ENCODE measurements around the gene ERAP2. TPM values are rescaled to one million over a fixed set of nuclear protein-coding genes. Genes with fewer than 3 reads are reported as not detected.
"Not testable (repeated sequence)": the region's sequence is repeated elsewhere in the genome, so short reads cannot be mapped to it uniquely, and the experiment has no call there.

Gene ERAP2
- total RNA-seq, 4 donors from 2014 or later: 8.0 to 12.0 (median 10.0) TPM

GRCh38 chr5:96837303-96837702, 39.0 kb upstream of the ERAP2 start:
- no peaks in the 10 kb centered on the region for H3K36me3 ChIP-seq
- ATAC-seq: no peak
- no peaks in the 10 kb centered on the region for H3K27me3 ChIP-seq
- no peaks in the 10 kb centered on the region for H3K9me3 ChIP-seq
- WGBS, 2 donors (ENCODE audit: low coverage in 1 of 2): 76 to 84% methylated on average over 7 to 9 of the region's 14 CpGs
- TF ChIP-seq POLR2AphosphoS5 (IDR thresholded peaks at IDR 0.05) (no peak), POLR2A (IDR thresholded peaks at IDR 0.05) (no peak), EP300 (IDR thresholded peaks at IDR 0.05) (no peak)
- TF ChIP-seq, protein P1, sequence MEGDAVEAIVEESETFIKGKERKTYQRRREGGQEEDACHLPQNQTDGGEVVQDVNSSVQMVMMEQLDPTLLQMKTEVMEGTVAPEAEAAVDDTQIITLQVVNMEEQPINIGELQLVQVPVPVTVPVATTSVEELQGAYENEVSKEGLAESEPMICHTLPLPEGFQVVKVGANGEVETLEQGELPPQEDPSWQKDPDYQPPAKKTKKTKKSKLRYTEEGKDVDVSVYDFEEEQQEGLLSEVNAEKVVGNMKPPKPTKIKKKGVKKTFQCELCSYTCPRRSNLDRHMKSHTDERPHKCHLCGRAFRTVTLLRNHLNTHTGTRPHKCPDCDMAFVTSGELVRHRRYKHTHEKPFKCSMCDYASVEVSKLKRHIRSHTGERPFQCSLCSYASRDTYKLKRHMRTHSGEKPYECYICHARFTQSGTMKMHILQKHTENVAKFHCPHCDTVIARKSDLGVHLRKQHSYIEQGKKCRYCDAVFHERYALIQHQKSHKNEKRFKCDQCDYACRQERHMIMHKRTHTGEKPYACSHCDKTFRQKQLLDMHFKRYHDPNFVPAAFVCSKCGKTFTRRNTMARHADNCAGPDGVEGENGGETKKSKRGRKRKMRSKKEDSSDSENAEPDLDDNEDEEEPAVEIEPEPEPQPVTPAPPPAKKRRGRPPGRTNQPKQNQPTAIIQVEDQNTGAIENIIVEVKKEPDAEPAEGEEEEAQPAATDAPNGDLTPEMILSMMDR (IDR thresholded peaks at IDR 0.05): no peak
- no peak overlapping the region for H3K27ac ChIP-seq
- H3K4me1 ChIP-seq: no peaks in the 10 kb centered on the region
- H3K4me3 ChIP-seq: no peak overlapping the region

- no peaks in the 10 kb centered on the region for H3K27me3 ChIP-seq
- TF ChIP-seq EP300 (IDR thresholded peaks at IDR 0.05) (no peak), POLR2A (IDR thresholded peaks at IDR 0.05) (no peak), POLR2AphosphoS5 (IDR thresholded peaks at IDR 0.05) (no peak)
- TF ChIP-seq, protein P1 (IDR thresholded peaks at IDR 0.05): no peak
- H3K4me3 ChIP-seq: no peak overlapping the region
- ATAC-seq: no peak
- H3K27ac ChIP-seq: no peak overlapping the region
- no peaks in the 10 kb centered on the region for H3K9me3 ChIP-seq
- no peaks in the 10 kb centered on the region for H3K36me3 ChIP-seq
- H3K4me1 ChIP-seq: no peaks in the 10 kb centered on the region
- WGBS, 2 donors (ENCODE audit: low coverage in 1 of 2): 75 to 100% methylated on average over 1 to 2 of the region's 2 CpGs
These were observed 37.9 kb upstream of the ERAP2 start for GRCh38 chr5:96838201-96839070.

DNA sequence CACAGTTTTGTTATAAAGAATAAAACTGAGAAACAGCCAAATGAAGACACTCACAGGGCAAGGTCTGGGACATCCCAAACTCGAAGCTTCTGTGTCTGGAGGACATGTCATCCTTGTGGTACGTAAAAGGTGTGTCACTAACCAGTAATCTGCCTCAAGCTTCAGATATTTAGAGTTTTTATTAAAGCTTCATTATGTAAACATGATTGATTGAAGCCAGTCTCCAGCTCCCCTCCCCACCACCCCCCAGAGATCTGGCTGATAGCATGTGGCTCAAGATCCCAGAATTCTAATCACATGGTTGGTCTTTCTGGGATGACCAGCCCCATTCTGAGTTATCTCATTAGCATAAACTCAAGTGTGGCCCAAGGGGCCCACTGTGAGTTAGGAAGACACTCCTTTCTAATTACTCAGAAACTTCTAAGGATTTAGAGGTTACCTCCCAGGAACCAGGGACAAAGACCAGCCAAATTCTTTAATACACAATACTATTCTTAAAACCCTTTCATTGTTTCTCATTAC, 37.2 kb upstream of the ERAP2 start:
- H3K36me3 ChIP-seq: no peaks in the 10 kb centered on the region
- no peaks in the 10 kb centered on the region for H3K27me3 ChIP-seq
- H3K4me3 ChIP-seq: no peak overlapping the region
- TF ChIP-seq, protein P1 (IDR thresholded peaks at IDR 0.05): no peak
- ATAC-seq: no peak
- H3K27ac ChIP-seq: no peak overlapping the region
- no peaks in the 10 kb centered on the region for H3K4me1 ChIP-seq
- no peaks in the 10 kb centered on the region for H3K9me3 ChIP-seq
- 100% methylated on average over 1 to 2 of the region's 2 CpGs for WGBS, 2 donors (ENCODE audit: low coverage in 1 of 2)

- H3K4me3 ChIP-seq, H3K27ac ChIP-seq, H3K9me3 ChIP-seq, H3K36me3 ChIP-seq, ATAC-seq, H3K4me1 ChIP-seq, H3K27me3 ChIP-seq: not testable (repeated sequence)
- 69 to 73% methylated on average over 5 to 6 of the region's 6 CpGs for WGBS, 2 donors (ENCODE audit: low coverage in 1 of 2)
These were observed 34.4 kb upstream of the ERAP2 start for GRCh38 chr5:96841931-96842330.

GRCh38 chr5:96843140-96843539, 33.2 kb upstream of the ERAP2 start:
- TF ChIP-seq POLR2A (IDR thresholded peaks at IDR 0.05) (no peak), POLR2AphosphoS5 (IDR thresholded peaks at IDR 0.05) (no peak), EP300 (IDR thresholded peaks at IDR 0.05) (no peak)
- TF ChIP-seq, protein P1 (IDR thresholded peaks at IDR 0.05): no peak
- Histone ChIP-seq H3K36me3 (no peaks in the 10 kb centered on the region), H3K9me3 (no peaks in the 10 kb centered on the region), H3K4me1 (no peaks in the 10 kb centered on the region), H3K27me3 (no peaks in the 10 kb centered on the region), H3K4me3 (no peak overlapping the region), H3K27ac (no peak overlapping the region)
- 71% methylated on average over 3 of the region's 3 CpGs; no CpG with 5 or more reads in 1 of the 2 donors for WGBS, 2 donors (ENCODE audit: low coverage in 1 of 2)
- no peak for ATAC-seq
